Thyroid gland (tissue), 4 donors: ENCODE results near the gene PLXDC2. TPM values are rescaled to one million over a fixed set of nuclear protein-coding genes. Genes with fewer than 3 reads are reported as not detected.

Experiments
- DNase-seq, 2 donors: peaks; one replicate each; pipeline ENCODE4 v3.0.0-alpha.2; 2019
- H3K27ac ChIP-seq, 3 donors: fragments of 200-600 bp; sonication (generic); 1 replicate in 2 of 3; 2 replicates in 1 of 3; pipeline ENCODE4 v1.5.1; 2016 to 2019; ENCODE audit warnings: mild to moderate bottlenecking in 1 of 3, moderate library complexity in 1 of 3
- H3K27me3 ChIP-seq: fragments of 200-600 bp; sonication (generic); one replicate; pipeline ENCODE4 v1.5.1; 2019
- H3K36me3 ChIP-seq, 2 donors: fragments of 200-600 bp; sonication (generic); one replicate each; pipeline ENCODE4 v1.5.1; 2016 to 2019
- H3K4me1 ChIP-seq, 2 donors: fragments of 200-600 bp; sonication (generic); one replicate each; pipeline ENCODE4 v1.5.1; 2017 to 2019
- H3K4me3 ChIP-seq, 3 donors: fragments of 200-600 bp; sonication (generic); replicated peaks in 1 of 3; 1 replicate in 2 of 3; 2 replicates in 1 of 3; pipeline ENCODE4 v1.5.1; 2016; ENCODE audit warnings: mild to moderate bottlenecking in 1 of 3
- H3K9me3 ChIP-seq: fragments of 200-600 bp; sonication (generic); one replicate; pipeline ENCODE4 v1.5.1; 2017
- POLR2A ChIP-seq, 2 donors: fragments of 450-650 bp; IDR thresholded peaks; one replicate each; pipeline ENCODE4 v1.6.1; 2017; ENCODE audit warnings: antibody characterized with exemption in 2 of 2, mild to moderate bottlenecking in 2 of 2, moderate library complexity in 1 of 2
- WGBS, 2 donors: methylation state at CpG; one replicate each; pipeline ENCODE4 v1.1.5; 2017; 5-methylcytosine and 5-hydroxymethylcytosine counted together
- intact Hi-C: fragments of 100-400 bp; cut with DNase I; formaldehyde crosslinking; loops from one replicate; pipeline ENCODE4 v1.15.1; 2023
- total RNA-seq, 4 donors: library from RNA; depleted of rRNA; stranded (reverse); fragments of >200 nt; gene quantifications; one replicate each; pipeline ENCODE4 v1.2.3, GENCODE V29; 2016
- TF ChIP-seq, protein P1 (sequence below), 6 experiments: fragments of 200-600 bp in 3 of 6; fragments of 450-650 bp in 3 of 6; sonication (generic) in 3 of 6; IDR thresholded peaks; one replicate each; pipeline ENCODE4 v1.5.1; 2016 to 2019; ENCODE audit warnings: antibody characterized with exemption in 6 of 6, mild to moderate bottlenecking in 2 of 6, inconsistent platforms in 1 of 6, moderate library complexity in 1 of 6

PLXDC2 gene
- total RNA-seq, 4 donors from 2014 or later, result 44.6 to 91.0 (median 47.6) TPM

DNA sequence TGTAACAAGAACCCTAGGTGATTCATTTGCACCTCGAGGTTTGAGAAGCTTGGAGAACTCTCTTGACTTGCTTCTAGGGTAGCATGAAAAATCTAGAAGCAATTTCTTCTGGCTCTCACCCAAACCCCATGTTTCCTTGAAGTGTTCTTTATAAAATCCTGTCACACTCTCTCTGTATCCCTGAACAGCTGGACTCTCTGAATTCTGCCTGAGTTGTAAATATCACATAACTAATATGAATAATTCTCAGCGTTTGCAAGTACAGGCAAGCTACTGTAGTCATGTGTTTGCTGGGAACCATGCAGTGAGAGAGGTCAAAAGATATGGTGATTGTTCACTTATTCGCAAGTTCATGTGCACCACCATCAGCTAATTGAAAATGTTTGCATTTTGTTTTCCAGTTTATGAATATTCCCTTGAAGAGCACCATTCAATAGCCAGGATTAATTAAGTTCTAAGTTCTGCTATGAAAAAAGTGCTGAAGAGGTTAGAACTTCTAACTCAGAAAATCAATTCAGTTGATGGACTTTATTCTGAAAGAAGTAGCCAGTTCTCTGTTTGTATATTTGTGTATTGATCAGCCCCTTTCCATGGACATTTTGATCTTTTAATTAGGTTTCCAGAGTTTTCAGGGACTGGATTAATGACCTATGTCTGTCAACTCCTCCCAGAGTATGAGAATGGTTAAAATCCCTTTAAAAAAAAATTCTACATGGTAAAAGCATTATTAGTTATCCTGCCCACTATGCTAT is 243.0 kb downstream of the PLXDC2 start:
- no peak overlapping the region for H3K27ac ChIP-seq
- DNase-seq, result no peak
- TF ChIP-seq POLR2A (IDR thresholded peaks at IDR 0.05), result no peak
- TF ChIP-seq, protein P1, sequence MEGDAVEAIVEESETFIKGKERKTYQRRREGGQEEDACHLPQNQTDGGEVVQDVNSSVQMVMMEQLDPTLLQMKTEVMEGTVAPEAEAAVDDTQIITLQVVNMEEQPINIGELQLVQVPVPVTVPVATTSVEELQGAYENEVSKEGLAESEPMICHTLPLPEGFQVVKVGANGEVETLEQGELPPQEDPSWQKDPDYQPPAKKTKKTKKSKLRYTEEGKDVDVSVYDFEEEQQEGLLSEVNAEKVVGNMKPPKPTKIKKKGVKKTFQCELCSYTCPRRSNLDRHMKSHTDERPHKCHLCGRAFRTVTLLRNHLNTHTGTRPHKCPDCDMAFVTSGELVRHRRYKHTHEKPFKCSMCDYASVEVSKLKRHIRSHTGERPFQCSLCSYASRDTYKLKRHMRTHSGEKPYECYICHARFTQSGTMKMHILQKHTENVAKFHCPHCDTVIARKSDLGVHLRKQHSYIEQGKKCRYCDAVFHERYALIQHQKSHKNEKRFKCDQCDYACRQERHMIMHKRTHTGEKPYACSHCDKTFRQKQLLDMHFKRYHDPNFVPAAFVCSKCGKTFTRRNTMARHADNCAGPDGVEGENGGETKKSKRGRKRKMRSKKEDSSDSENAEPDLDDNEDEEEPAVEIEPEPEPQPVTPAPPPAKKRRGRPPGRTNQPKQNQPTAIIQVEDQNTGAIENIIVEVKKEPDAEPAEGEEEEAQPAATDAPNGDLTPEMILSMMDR (IDR thresholded peaks at IDR 0.05), result no peak
- intact Hi-C loops, result no loop called here
- WGBS, 2 donors, result 41 to 60% methylated on average over 3 of the region's 3 CpGs
- H3K27me3 ChIP-seq, result no peaks in the 10 kb centered on the region
- peaks cover 0 to 6% of the 10 kb centered on the region in 2 donors for H3K4me1 ChIP-seq
- no peaks in the 10 kb centered on the region for H3K36me3 ChIP-seq
- H3K4me3 ChIP-seq, result no peak overlapping the region
- no peaks in the 10 kb centered on the region for H3K9me3 ChIP-seq

DNA sequence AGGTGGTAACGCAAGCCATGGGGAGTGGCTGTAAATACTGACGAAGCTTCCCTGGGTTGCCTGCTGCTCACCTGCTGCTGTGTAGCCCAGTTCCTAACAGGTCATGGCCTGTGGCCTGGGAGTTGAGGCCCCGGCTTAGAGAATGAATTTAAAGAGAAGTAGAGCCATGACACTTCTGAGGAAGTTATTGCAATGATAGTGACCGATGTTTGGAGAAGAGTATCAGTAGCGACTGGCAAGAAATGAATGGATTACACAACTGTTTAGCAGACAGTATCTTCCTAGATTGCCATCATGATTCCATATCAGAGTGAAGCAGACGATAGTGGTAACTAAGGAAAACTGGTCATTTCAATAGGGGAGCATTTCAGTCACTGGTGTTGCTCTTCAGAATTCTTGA is 249.6 kb downstream of the PLXDC2 start:
- Histone ChIP-seq H3K9me3 (no peaks in the 10 kb centered on the region), H3K4me1 (no peaks in the 10 kb centered on the region), H3K27me3 (no peaks in the 10 kb centered on the region), H3K27ac (no peak overlapping the region), H3K36me3 (no peaks in the 10 kb centered on the region), H3K4me3 (no peak overlapping the region)
- TF ChIP-seq, protein P1 (IDR thresholded peaks at IDR 0.05), result no peak
- no peak for TF ChIP-seq POLR2A (IDR thresholded peaks at IDR 0.05)
- intact Hi-C loops, result no loop called here
- 95% methylated on average over 6 of the region's 6 CpGs for WGBS, 2 donors
- DNase-seq, result no peak

DNA sequence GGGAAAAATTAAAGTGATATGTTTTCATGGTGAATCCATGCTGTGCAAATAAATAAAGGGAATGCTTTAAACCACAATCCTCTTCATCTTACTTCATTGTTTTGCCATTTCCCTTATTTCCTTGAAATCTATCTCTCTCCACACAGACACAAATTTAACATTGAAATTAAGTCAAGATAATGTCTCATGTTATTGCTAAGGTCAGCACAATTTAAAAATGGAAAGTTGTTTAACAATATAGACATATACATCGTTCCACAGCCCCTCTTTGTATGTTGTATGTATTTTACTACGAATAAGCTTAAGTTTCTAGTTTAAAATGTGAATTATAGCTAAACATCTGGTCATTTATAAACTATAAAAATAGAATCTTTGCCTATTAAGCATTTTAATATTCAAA is 256.9 kb downstream of the PLXDC2 start:
- WGBS, 2 donors, result 90 to 91% methylated on average over 2 of the region's 2 CpGs
- Histone ChIP-seq H3K4me3 (no peak overlapping the region), H3K27ac (no peak overlapping the region), H3K36me3 (no peaks in the 10 kb centered on the region), H3K4me1 (no peaks in the 10 kb centered on the region), H3K27me3 (no peaks in the 10 kb centered on the region), H3K9me3 (no peaks in the 10 kb centered on the region)
- DNase-seq, result no peak
- intact Hi-C loops, result no loop called here
- TF ChIP-seq POLR2A (IDR thresholded peaks at IDR 0.05), result no peak
- TF ChIP-seq, protein P1 (IDR thresholded peaks at IDR 0.05), result no peak

DNA sequence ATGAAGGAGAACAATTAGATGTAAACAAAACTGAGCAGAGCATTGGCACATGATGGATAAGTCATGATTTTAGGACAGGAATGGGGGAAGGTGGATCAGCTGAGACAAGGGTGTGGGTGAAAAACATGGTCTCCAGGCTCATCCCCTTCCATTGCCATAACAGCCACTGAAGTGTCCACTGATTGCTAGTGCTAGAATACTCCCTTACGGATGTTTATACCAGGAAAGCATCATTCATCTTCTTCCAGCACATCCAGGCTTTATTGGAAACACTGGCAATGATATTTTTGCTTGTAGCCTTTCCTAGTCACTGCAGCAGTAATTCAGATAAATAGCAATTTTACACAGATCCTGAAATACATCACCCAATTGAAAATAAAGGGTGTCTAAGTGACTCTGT is 259.5 kb downstream of the PLXDC2 start:
- intact Hi-C loops, result no loop called here
- whole genome bisulfite sequencing, 2 donors, result 85 to 89% methylated on average over 1 of the region's 1 CpG
- Histone ChIP-seq H3K4me3 (no peak overlapping the region), H3K27me3 (no peaks in the 10 kb centered on the region), H3K36me3 (no peaks in the 10 kb centered on the region), H3K27ac (no peak overlapping the region), H3K4me1 (no peaks in the 10 kb centered on the region), H3K9me3 (no peaks in the 10 kb centered on the region)
- no peak for DNase-seq
- TF ChIP-seq, protein P1 (IDR thresholded peaks at IDR 0.05), result no peak
- TF ChIP-seq POLR2A (IDR thresholded peaks at IDR 0.05), result no peak

DNA sequence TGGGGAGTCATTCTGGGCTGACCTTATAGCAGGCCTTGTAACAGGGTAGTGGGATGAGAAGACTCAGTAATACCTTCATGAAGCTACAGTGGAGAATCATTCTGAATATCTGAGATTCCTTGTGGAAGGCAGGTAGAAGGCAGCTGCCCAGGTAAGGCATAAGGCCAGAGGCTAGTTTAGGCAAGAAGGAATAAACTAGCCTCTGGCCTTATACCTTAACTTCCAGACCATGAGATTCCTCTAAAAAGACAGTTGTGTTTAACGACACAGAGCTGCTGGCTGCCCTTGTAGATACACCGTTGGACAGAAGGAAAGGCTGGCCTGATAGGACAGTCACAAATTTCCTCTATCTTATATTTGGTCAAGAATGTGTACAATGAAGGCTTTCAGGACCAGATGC is 268.2 kb downstream of the PLXDC2 start:
- intact Hi-C loops, result no loop called here
- DNase-seq, result no peak
- Histone ChIP-seq H3K4me1 (no peaks in the 10 kb centered on the region), H3K9me3 (no peaks in the 10 kb centered on the region), H3K27me3 (no peaks in the 10 kb centered on the region), H3K27ac (no peak overlapping the region), H3K4me3 (no peak overlapping the region), H3K36me3 (no peaks in the 10 kb centered on the region)
- 94 to 95% methylated on average over 2 of the region's 2 CpGs for WGBS, 2 donors
- TF ChIP-seq POLR2A (IDR thresholded peaks at IDR 0.05), result no peak
- TF ChIP-seq, protein P1 (IDR thresholded peaks at IDR 0.05), result no peak
